ENCODE results near the gene ACP1.

The ACP1 gene

GRCh38 chr2:282371-283263, 17.9 kb downstream of the ACP1 start:
- DNase-seq = no peak

GRCh38 chr2:283996-284794, 19.4 kb downstream of the ACP1 start:
- DNase-seq = no peak

GRCh38 chr2:284896-285492, 20.2 kb downstream of the ACP1 start:
- DNase-seq = peak in 1 of 2 experiments; percentile 8

- no peak for DNase-seq
Observed at GRCh38 chr2:285531-285930, 20.8 kb downstream of the ACP1 start.

- no peak for DNase-seq
Observed at GRCh38 chr2:286035-286434, 21.3 kb downstream of the ACP1 start.

GRCh38 chr2:286774-287392, 22.1 kb downstream of the ACP1 start:
- no peak for DNase-seq

GRCh38 chr2:287471-287885, 22.7 kb downstream of the ACP1 start:
- DNase-seq = no peak

GRCh38 chr2:287911-288757, 23.4 kb downstream of the ACP1 start, which contains the start of gene ALKAL2:
Gene ALKAL2, minus strand, starts transcription at chr2:288091. Its CDS starts 256 bp downstream, at chr2:287835.
- no peak for DNase-seq

- DNase-seq = no peak
Observed at GRCh38 chr2:288758-289361, 24.1 kb downstream of the ACP1 start.

- no peak for DNase-seq
Observed at GRCh38 chr2:289362-290089, 24.8 kb downstream of the ACP1 start.

- no peak for DNase-seq
Observed at GRCh38 chr2:290090-290722, 25.5 kb downstream of the ACP1 start.

- no peak for DNase-seq
Observed at GRCh38 chr2:295090-295489, 30.3 kb downstream of the ACP1 start.

GRCh38 chr2:296354-296753, 31.6 kb downstream of the ACP1 start:
- no peak for DNase-seq

- DNase-seq = no peak
Observed at GRCh38 chr2:305366-305765, 40.6 kb downstream of the ACP1 start.

- no peak for DNase-seq
Observed at GRCh38 chr2:309148-309953, 44.6 kb downstream of the ACP1 start.

GRCh38 chr2:309954-310510, 45.3 kb downstream of the ACP1 start:
- DNase-seq = no peak

- DNase-seq = no peak
Observed at GRCh38 chr2:310994-311393, 46.2 kb downstream of the ACP1 start.

- DNase-seq = no peak
Observed at GRCh38 chr2:313991-314390, 49.2 kb downstream of the ACP1 start.

Data from SHP77 (cell line).